Astrocyte (in vitro differentiated cells and primary cell): ENCODE data around the gene GRIK1. TPM values are rescaled to one million over a fixed set of nuclear protein-coding genes. Genes with fewer than 3 reads are reported as not detected.

ENCODE experiments used
- DNase-seq: peaks from one replicate; pipeline ENCODE4 v3.0.0-alpha.2; 2010; ENCODE audit warnings: low read depth
- FAIRE-seq: peaks from 2 replicates; lab custom pipeline; 2011; peaks lifted over from hg19 to GRCh38; lab: Jason Lieb, UNC
- H2AFZ ChIP-seq: 2 replicates; pipeline ENCODE4 v1.6.0; 2012; ENCODE audit warnings: low read depth, low read length, inconsistent platforms
- H3K27ac ChIP-seq: 2 replicates; pipeline ENCODE4 v1.5.1; 2011; ENCODE audit warnings: low read depth, low read length, inconsistent platforms
- H3K27me3 ChIP-seq: 2 replicates; pipeline ENCODE4 v1.6.0; 2011; ENCODE audit warnings: low read length, inconsistent platforms; ENCODE audit not compliant: insufficient read depth
- H3K36me3 ChIP-seq: 2 replicates; pipeline ENCODE4 v1.5.1; 2011; ENCODE audit warnings: low read length, inconsistent platforms; ENCODE audit not compliant: insufficient read depth
- H3K4me1 ChIP-seq: 2 replicates; pipeline ENCODE4 v1.5.1; 2011; ENCODE audit warnings: low read length, inconsistent platforms; ENCODE audit not compliant: insufficient read depth
- H3K4me2 ChIP-seq: 2 replicates; pipeline ENCODE4 v1.6.0; 2012; ENCODE audit warnings: low read length, inconsistent platforms
- H3K4me3 ChIP-seq: 2 replicates; pipeline ENCODE4 v1.5.1; 2011; ENCODE audit warnings: low read depth, mild to moderate bottlenecking, low read length, inconsistent platforms; ENCODE audit not compliant: insufficient read depth
- H3K79me2 ChIP-seq: 2 replicates; pipeline ENCODE4 v1.6.0; 2012; ENCODE audit warnings: mild to moderate bottlenecking, low read length, inconsistent platforms; ENCODE audit not compliant: insufficient read depth
- H3K9ac ChIP-seq: 2 replicates; pipeline ENCODE4 v1.6.0; 2012; ENCODE audit warnings: mild to moderate bottlenecking, low read length, inconsistent platforms
- H3K9me3 ChIP-seq: 2 replicates; pipeline ENCODE4 v1.5.1; 2012; ENCODE audit warnings: low read depth, mild to moderate bottlenecking, low read length, inconsistent platforms; ENCODE audit not compliant: insufficient read depth
- H4K20me1 ChIP-seq: 2 replicates; pipeline ENCODE4 v1.6.0; 2012; ENCODE audit warnings: low read length, inconsistent platforms; ENCODE audit not compliant: insufficient read depth
- H3K27ac Mint-ChIP-seq: one replicate; pipeline ENCODE4 v1.8.0; 2021; ENCODE audit warnings: mild to moderate bottlenecking, mixed read lengths; ENCODE audit not compliant: unreplicated experiment
- H3K27me3 Mint-ChIP-seq: one replicate; pipeline ENCODE4 v1.8.0; 2021; ENCODE audit warnings: low read depth, mixed read lengths; ENCODE audit not compliant: unreplicated experiment
- H3K36me3 Mint-ChIP-seq: one replicate; pipeline ENCODE4 v1.8.0; 2021; ENCODE audit warnings: low read depth, mixed read lengths; ENCODE audit not compliant: unreplicated experiment
- H3K4me1 Mint-ChIP-seq: one replicate; pipeline ENCODE4 v1.8.0; 2021; ENCODE audit warnings: low read depth, mixed read lengths; ENCODE audit not compliant: unreplicated experiment
- H3K4me3 Mint-ChIP-seq: one replicate; pipeline ENCODE4 v1.8.0; 2021; ENCODE audit warnings: mild to moderate bottlenecking, moderate library complexity, mixed read lengths; ENCODE audit not compliant: unreplicated experiment
- H3K9me3 Mint-ChIP-seq: one replicate; pipeline ENCODE4 v1.8.0; 2021; ENCODE audit warnings: mild to moderate bottlenecking, mixed read lengths; ENCODE audit not compliant: unreplicated experiment
- CTCF ChIP-seq: IDR thresholded peaks from 2 replicates; pipeline ENCODE4 v1.5.1; 2011; ENCODE audit warnings: low read depth, mild to moderate bottlenecking, inconsistent platforms, low read length, moderate library complexity; ENCODE audit not compliant: insufficient read depth
- EZH2 ChIP-seq: IDR thresholded peaks from 2 replicates; pipeline ENCODE4 v1.6.1; 2012; ENCODE audit warnings: mild to moderate bottlenecking, low read length, inconsistent platforms; ENCODE audit not compliant: insufficient read depth
- total RNA-seq: library from RNA; stranded (reverse); gene quantifications from 2 replicates; pipeline ENCODE4 v1.2.1, GENCODE V29; 2021

GRIK1 gene
- total RNA-seq, 1 donor from 2014 or later = not detected

GRCh38 chr21:29657240-29657989 is 282.4 kb downstream of the GRIK1 start:
- no peak overlapping the region for H3K4me3 Mint-ChIP-seq
- no peak for FAIRE-seq
- H3K9me3 ChIP-seq = no peaks in the 10 kb centered on the region

GRCh38 chr21:29656504-29657239 is 283.1 kb downstream of the GRIK1 start:
- Mint-ChIP-seq H3K27ac (peak overlapping the region; percentile 29), H3K9me3 (peaks cover 2% of the 10 kb centered on the region), H3K27me3 (no peaks in the 10 kb centered on the region), H3K36me3 (no peaks in the 10 kb centered on the region), H3K4me3 (no peak overlapping the region), H3K4me1 (peaks cover 19% of the 10 kb centered on the region)
- H3K4me3 ChIP-seq = no peak overlapping the region
- peak overlapping the region; percentile 4 for H3K9ac ChIP-seq
- peak overlapping the region; percentile 1 for H2AFZ ChIP-seq
- DNase-seq (peak; percentile 98), FAIRE-seq (peak; percentile 69)
- H3K36me3 ChIP-seq = no peaks in the 10 kb centered on the region
- no peaks in the 10 kb centered on the region for H3K79me2 ChIP-seq
- TF ChIP-seq EZH2 (no peak), CTCF (no peak)
- peak overlapping the region; percentile 54 for H3K4me2 ChIP-seq
- no peaks in the 10 kb centered on the region for H4K20me1 ChIP-seq
- H3K27ac ChIP-seq = peak overlapping the region; percentile 15
- peaks cover 14% of the 10 kb centered on the region for H3K4me1 ChIP-seq
- H3K9me3 ChIP-seq = no peaks in the 10 kb centered on the region
- H3K27me3 ChIP-seq = no peaks in the 10 kb centered on the region

More at GRCh38 chr21:29657240-29657989, 282.4 kb downstream of the GRIK1 start:
- no peak overlapping the region for H2AFZ ChIP-seq
- H3K9ac ChIP-seq = no peak overlapping the region
- Mint-ChIP-seq H3K27ac (peak overlapping the region; percentile 26), H3K27me3 (no peaks in the 10 kb centered on the region), H3K36me3 (no peaks in the 10 kb centered on the region), H3K9me3 (peaks cover 2% of the 10 kb centered on the region), H3K4me1 (peaks cover 19% of the 10 kb centered on the region)
- H3K4me2 ChIP-seq = peak overlapping the region; percentile 54
- H3K4me3 ChIP-seq = no peak overlapping the region
- no peak for DNase-seq
- H3K36me3 ChIP-seq = no peaks in the 10 kb centered on the region
- no peaks in the 10 kb centered on the region for H3K79me2 ChIP-seq
- H3K27me3 ChIP-seq = no peaks in the 10 kb centered on the region
- TF ChIP-seq CTCF (no peak), EZH2 (no peak)
- H3K4me1 ChIP-seq = peaks cover 14% of the 10 kb centered on the region
- peak overlapping the region; percentile 15 for H3K27ac ChIP-seq
- no peaks in the 10 kb centered on the region for H4K20me1 ChIP-seq
